A549 treated with AZD9567 at 1 μM for 4 hours (cell line): ENCODE results near the gene CYP26A1. TPM values are rescaled to one million over a fixed set of nuclear protein-coding genes. Genes with fewer than 3 reads are reported as not detected.

ENCODE experiments used
- total RNA-seq: library from RNA; stranded (reverse); fragments of 200-300 nt; extraction: Qiagen RNA extraction; gene quantifications from 5 replicates; pipeline ENCODE4 v1.2.3, GENCODE V29; 2022; ENCODE audit not compliant: insufficient read depth

The CYP26A1 gene, protein sequence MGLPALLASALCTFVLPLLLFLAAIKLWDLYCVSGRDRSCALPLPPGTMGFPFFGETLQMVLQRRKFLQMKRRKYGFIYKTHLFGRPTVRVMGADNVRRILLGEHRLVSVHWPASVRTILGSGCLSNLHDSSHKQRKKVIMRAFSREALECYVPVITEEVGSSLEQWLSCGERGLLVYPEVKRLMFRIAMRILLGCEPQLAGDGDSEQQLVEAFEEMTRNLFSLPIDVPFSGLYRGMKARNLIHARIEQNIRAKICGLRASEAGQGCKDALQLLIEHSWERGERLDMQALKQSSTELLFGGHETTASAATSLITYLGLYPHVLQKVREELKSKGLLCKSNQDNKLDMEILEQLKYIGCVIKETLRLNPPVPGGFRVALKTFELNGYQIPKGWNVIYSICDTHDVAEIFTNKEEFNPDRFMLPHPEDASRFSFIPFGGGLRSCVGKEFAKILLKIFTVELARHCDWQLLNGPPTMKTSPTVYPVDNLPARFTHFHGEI
- total RNA-seq: 1.4 to 2.3 TPM (median 1.9 TPM) in 5 replicates

DNA sequence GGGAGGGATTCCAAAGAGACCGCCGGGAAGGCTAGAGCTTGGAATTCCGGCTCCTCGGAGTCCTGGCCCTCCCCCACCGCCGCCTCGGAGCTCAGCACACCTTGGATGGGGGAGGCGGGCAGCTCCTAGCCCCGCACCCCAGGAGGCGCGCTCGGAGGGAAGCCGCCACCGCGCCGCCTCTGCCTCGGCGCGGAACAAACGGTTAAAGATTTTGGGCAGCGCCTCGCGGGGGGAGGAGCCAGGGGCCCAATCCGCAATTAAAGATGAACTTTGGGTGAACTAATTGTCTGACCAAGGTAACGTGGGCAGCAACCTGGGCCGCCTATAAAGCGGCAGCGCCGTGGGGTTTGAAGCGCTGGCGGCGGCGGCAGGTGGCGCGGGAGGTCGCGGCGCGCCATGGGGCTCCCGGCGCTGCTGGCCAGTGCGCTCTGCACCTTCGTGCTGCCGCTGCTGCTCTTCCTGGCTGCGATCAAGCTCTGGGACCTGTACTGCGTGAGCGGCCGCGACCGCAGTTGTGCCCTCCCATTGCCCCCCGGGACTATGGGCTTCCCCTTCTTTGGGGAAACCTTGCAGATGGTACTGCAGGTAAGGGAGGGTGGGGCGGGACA, at the start of gene CYP26A1:
TSS of gene CYP26A1 (plus strand) at position 355 of the 608 bp plus-strand sequence. CDS start at position 397, 42 bp downstream.

GRCh38 chr10:93059975-93060886, 13.5 kb upstream of the CYP26A1 start, which contains the start of gene CYP26C1:
CYP26C1 (plus strand) TSS chr10:93060798; CDS start chr10:93061264, 466 bp downstream.

Other genes starting within 250 kb of the CYP26A1 start
- gene EXOC6, start 225.4 kb upstream of the CYP26A1 start, total RNA-seq: 12.4 to 36.2 TPM (median 16.5 TPM) in 5 replicates
- gene CYP26C1, start 13.1 kb upstream of the CYP26A1 start, total RNA-seq: not detected in 5 replicates